HepG2 (cell line): Measurements from ENCODE around the gene ZNF740.

ENCODE experiments used
- POLR2AphosphoS5 ChIP-seq: IDR thresholded peaks from 2 replicates; pipeline ENCODE4 v1.6.1; 2012; ENCODE audit warnings: low read depth, low read length
- RAD51 ChIP-seq: fragments of 450-650 bp; IDR thresholded peaks from 2 replicates; pipeline ENCODE4 v1.6.1; 2016; ENCODE audit warnings: borderline replicate concordance
- SP140L ChIP-seq: sonication (generic); formaldehyde crosslinking; IDR thresholded peaks from 2 replicates; pipeline ENCODE4 v1.4.0; 2020; ENCODE audit warnings: missing genetic modification reagents, borderline replicate concordance
- TCF7L2 ChIP-seq: IDR thresholded peaks from 2 replicates; pipeline ENCODE4 v1.6.1; 2011; ENCODE audit warnings: mild to moderate bottlenecking, low read depth, low read length, moderate library complexity
- ZBTB7A ChIP-seq: sonication (generic); formaldehyde crosslinking; IDR thresholded peaks from 2 replicates; pipeline ENCODE4 v1.8.0; 2022; ENCODE audit warnings: mild to moderate bottlenecking, missing genetic modification reagents
- ZFP1 ChIP-seq: IDR thresholded peaks from 2 replicates; pipeline ENCODE4 v1.6.1; 2016
- ZNF24 ChIP-seq: fragments of 450-650 bp; IDR thresholded peaks from 2 replicates; pipeline ENCODE4 v1.6.1; 2017; ENCODE audit warnings: antibody characterized with exemption, mild to moderate bottlenecking

- TF ChIP-seq POLR2AphosphoS5 (no peak), RAD51 (no peak), ZFP1 (CRISPR knock-in tag) (no peak), ZBTB7A (CRISPR knock-in tag) (no peak), ZNF24 (no peak), TCF7L2 (no peak), SP140L (CRISPR knock-in tag) (no peak)
These were observed 19.2 kb upstream of the ZNF740 start for GRCh38 chr12:53161119-53161911.
